ENCODE results near the gene ACTN4.
A peak's percentile ranks its signal among the peaks of the same experiment; 100 is the strongest.

ACTN4 gene

DNA sequence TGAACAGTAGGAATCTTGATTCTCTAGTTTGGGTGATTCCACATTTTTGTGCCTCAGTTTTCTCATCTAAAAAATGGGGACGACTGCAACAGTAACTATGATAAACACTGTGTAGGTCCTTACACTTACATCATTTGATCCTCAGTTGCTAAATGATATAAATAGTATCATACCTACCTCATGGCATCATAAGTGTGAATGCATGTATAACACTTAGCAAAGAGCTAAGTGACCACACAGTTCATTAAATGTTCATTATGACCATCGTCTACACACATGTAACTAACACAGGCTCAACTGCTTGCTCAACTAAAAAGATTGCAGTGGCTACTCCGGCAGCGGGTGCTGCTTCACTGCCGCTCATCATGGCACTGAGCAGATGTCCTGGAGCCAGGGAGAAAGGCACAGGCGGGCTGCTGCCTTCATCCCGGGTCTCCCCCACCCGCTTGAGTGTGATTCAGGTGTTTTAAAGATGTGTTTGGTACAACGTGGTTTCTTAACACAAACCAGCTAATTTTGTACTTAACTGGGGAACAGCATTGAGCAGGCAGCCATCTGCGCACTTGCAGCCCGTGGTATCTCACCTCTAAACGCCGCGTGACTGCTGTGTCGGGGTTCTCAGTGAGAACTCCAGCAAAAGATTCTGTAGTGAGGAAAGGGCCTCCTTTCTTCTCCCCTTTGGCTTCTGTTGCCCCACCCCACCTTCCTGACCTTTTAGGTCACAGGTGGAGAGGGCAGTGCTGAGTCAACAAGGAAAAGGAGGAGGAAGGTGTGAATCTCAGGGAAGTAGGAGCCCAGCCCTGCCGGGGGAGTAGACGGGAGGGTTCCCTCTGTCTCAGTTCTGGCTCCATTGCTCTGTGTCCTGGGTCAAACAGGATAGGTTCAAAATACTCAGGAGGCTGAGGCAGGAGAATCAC, 11.7 kb upstream of the ACTN4 start:
- DNase-seq (ENCODE audit: low read depth in 2 of 2) = no peak

DNA sequence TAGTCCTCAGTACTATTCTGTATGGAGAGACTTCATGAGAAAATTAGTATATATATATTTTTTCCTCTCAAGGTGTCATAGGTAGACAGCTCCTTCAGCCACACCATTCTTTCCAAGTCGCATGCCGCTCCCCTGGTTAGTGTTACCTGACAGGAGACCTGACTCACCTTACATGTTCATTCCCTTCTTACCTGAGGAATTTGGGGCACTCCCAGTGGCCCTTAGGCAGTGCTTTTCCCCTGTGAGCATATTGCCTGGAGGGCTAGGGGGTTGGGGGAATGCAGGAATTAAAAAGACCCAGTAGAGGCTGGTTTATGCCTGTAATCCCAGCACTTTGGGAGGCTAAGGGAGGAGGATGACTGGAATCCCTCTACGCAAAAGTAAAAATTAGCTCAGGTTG, 9.0 kb upstream of the ACTN4 start:
- DNase-seq (ENCODE audit: low read depth in 2 of 2) = no peak

DNA sequence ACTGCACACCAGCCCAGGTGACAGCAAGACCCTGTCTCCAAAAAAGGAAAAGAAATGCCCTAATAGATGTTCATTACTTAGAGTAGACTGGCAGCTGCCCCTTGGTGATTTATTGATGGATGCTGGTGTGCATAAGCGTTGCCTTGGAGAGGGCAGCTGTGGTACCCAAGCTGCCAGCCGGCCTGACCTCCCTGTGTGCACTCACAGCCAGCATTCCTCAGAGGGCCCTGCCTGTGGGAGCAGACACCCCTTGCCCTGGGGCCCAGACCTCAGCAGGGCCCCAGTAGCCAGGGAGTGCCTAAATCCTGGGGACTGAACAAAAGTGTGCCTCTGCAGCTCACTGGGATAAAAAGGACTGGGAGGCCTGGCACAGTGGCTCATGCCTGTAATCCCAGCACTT, 7.8 kb upstream of the ACTN4 start:
- no peak for DNase-seq (ENCODE audit: low read depth in 2 of 2)

DNA sequence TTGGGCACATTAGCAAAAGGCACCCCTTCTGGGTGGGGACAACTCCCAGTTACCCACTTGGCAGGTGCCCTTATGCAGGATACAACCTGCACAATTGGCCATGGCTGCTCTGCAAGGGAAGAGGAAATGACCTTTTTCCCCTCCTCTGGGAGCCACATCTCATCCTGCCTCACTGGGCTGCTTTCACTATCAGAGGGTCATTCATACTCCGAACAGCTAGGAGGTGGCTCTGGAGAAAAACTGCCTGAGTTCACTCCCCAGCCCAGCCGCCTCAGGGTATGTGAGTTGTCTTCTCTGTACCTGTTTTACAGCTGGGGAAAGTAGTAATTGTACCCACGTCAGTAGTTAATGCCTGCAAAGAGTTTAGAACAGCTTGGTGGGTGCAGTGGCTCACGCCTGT, 7.1 kb upstream of the ACTN4 start:
- no peak for DNase-seq (ENCODE audit: low read depth in 2 of 2)

DNA sequence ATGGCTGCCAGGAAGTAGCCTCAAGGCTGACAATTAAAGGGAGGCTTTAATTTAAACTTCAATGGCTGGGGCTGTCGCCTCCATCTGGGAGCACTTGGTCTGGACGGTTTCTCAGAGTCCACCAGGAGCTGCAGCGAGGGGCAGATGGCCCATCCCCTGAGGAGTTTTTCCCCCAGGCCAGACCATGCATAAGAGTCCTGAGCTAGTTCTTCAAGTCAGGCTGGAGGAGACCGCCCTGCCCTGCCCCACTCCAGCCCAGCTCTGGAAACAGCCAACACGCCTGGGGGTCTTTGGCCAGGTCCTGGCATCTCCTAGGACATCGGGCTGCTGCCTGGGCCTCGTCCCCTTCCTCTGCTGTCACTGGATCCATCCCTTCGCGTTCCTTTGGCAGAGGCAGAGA, 5.3 kb upstream of the ACTN4 start:
- DNase-seq (ENCODE audit: low read depth in 2 of 2) = no peak

DNA sequence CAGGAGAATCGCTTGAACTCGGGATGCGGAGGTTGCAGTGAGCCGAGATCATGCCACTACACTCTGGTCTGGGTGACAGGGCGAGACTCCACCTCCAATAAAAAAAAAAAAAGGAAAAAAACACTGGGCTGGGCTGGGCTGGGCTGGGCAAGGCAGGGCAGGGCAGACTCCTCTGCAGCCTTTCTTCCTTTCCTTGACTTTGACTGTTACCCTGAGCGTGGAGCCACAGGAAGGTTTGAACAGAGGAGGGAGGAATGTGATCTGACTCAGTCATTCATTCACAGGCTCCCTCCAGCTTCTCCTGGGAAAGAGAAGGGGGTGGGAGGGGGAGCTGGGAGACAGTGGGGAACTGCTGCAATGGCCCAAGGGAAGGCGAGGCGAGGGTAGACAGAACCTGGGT, 2.7 kb upstream of the ACTN4 start:
- no peak for DNase-seq (ENCODE audit: low read depth in 2 of 2)

DNA sequence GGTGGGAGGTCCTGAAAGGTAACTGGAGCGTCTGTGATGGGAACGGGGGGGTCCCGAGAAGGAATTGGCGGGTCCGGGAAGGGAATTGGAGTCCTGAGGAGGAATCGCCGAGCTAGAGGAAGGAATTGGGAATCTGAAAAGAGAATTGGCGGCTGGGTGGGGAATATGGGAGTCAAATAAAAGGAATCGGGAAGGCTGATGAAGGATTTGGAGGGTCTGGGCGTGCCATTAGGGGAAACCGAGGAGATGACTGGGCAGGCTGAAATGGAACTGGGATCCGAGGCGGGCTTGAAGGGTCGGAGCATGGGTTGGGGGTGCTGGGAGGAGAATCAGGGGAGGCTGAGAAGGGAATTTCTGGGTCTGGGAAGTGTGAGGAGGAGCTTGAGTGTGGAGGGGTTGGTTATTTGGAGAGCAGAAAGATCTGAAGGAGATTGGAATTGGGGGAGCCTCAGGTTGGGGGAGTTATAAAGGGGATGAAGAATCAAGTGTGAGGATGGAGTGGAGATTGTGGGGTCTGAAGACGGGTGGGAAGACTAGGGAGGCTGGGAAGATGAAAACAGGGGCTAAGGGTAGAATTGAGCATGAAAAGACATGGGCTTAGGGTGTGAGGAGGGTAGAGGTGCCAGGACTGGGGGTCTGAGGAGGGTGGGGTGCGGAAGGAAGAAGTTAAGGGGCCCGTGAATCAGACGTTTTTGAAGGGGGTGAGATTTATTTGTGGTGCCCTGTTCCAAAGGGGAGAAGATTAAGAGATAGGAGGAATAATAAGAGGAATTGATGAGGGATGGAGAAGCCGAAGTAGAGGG, 718 bp downstream of the ACTN4 start:
- no peak for DNase-seq (ENCODE audit: low read depth in 2 of 2)

DNA sequence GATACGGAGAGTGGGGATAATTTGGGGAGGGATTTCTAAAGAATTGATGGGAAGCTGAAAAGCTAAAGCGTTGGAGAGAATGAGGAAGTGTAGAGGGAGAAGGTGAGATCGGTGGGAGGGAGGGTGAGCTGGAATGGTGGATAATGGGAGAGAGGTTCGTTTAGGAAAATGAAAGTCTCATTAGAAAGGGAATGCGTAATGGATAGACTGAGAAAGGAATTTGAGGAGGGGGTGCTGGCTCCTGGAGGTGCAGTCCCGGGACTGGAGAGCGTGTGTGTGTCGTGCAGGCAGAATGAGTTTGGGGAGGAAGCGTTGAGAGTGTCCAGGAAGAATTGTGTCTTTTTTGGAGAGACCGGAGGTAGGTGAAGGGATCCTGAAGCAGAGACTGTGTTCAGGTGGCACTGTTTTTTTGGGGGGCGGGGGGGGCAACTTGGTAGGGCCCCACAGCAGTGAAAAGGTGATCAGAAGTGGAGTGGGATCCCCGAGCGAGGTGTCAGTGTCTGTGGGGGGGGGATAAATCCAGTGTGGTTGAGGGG, 1.4 kb downstream of the ACTN4 start:
- DNase-seq (ENCODE audit: low read depth in 2 of 2) = no peak

DNA sequence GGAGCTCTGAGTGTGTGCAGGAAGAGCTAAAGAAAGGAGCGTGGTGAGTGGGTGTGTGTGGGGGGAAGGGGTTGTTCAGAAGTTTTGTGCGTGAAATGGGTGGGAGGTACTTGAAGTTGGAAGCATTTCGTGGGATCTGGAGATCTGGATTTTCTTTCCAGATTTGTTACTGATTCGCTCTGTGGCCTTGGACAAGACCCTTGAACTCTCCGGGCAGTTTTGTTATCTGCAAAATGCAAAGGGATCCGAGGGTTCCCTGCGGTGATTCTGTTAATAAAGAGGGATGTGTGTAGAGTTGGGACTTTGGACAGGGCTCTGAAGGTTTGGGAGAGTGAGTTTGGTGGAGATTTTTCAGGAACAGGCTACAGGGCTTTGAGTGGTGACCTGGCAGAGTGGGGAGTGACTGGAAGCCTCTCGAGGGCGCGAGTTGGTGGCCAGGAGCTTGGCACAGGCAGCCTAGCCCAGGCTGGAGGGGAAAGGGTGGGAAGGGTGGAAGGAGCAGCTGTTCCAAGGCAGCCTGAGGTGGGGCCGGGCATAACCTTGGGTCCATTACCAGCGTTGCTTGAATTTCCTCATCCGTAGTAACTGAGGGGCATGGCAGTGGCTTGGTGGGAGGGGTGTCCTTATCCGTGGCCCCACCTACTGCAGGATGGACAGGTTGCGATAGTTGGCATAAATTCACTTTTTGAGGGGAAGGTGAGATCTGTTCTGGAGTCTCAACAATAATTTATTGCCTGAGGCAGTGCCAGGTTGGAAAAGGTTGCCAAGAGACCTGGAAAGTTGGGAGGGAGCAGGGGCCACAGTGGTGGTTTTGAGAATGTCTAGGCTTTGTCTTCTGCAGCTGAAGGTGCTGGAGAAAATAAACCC, 2.1 kb downstream of the ACTN4 start:
- no peak for DNase-seq (ENCODE audit: low read depth in 2 of 2)

DNA sequence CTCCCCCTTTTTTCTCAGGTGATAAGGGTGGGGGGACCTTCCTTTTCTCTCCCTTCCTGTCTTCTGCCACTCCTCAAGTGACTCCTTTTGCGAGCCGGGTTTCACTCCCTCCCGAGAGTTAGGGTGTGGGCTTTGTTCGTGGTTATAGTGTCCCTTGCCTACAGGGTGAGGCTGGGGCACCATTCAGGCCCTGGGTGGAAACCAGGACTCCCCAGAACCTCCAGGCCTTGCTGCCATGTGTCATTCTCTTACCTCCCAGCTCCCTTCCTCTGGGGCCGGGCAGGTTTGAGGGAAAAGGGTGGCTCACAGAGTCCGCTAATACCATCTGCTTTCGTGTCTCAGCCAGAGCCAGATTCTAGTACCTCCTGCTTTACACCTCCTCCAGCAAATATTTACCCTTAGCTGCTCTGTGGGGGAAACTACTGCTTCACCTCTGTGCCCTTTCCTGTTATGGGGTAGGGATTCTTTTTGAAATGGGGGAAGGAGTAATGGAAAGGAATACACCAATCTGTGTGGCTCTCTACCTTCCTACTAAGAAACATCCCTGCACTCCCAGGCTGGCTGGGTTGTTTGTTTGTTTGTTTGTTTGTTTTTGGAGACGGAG, 2.8 kb downstream of the ACTN4 start:
- DNase-seq (ENCODE audit: low read depth in 2 of 2) = no peak

DNA sequence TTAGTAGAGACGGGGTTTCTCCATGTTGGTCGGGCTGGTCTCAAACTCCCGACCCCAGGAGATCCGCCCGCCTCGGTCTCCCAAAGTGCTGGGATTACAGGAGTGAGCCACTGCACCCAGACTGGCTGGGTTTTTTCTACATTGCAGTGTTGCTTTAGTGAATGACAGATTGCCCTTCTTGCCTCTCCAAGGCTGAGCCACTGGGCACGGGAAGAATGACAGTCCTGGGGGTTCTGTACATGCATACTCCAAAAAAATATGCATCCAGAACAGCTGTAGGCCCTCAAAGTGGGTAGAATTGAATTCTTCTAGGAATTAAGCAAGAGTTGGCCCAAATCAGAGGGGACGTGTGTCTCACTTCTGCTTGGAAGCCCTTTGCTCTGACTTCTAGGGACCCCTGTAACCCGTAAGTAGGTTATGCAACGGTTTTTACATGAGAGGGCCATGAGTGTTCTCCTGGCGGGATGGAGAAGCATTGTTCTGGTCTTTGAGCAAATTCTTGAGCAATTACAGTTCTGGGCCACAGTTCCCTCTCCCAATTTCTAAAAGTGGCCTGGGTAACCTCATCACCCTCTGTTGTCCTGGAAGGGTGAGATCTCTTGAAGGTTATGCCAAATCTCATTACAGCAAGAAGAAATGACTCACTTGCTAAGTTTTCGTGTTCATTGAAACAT, 3.6 kb downstream of the ACTN4 start:
- no peak for DNase-seq (ENCODE audit: low read depth in 2 of 2)

DNA sequence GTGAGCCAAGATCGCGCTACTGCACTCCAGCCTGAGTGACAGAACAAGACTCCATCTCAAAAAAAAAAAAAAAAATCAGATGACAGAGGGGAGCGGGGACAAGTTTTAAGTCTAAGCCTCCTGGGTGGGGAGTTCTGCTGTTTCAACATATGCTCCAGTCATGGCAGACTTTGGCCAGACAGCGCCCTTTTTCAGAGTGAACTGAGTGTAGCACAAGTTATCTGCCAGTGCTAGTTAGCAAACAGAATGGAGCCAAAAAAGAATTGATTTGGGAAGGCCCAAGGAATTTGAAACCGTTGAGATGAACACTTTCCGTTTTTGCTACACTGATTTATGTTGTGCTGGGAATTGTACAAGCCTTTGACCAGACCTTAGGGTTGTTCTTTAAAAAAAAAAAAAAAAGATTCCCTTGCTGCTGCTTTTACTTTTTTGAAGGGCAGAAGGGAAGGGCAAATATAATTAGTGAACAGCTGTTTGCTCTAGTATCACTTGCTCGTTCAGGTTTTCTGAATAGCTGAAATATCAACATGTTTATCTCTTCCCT, 5.7 kb downstream of the ACTN4 start:
- DNase-seq (ENCODE audit: low read depth in 2 of 2) = no peak

DNA sequence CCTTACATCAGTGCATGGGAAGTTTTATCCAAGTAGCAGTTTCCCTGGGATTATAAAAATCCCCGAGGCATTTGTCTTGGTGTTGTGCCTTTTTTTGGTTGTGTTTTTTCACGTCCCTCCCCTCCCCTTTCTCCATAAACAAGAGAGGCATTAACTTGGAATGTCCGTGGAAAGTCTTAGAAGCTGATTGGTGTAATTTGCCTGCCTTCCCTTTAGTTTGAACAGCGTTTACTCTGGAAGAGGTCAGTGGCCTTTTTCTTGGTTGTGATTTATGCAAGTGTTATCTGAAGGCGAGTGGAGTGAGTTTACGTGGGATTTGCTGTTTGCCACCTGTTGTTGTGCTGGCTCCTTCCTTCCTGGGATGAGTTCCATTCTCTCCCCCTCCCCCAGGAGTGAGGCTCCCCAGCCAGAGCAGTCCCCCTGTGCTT, 7.2 kb downstream of the ACTN4 start:
- DNase-seq (ENCODE audit: low read depth in 2 of 2) = no peak

DNA sequence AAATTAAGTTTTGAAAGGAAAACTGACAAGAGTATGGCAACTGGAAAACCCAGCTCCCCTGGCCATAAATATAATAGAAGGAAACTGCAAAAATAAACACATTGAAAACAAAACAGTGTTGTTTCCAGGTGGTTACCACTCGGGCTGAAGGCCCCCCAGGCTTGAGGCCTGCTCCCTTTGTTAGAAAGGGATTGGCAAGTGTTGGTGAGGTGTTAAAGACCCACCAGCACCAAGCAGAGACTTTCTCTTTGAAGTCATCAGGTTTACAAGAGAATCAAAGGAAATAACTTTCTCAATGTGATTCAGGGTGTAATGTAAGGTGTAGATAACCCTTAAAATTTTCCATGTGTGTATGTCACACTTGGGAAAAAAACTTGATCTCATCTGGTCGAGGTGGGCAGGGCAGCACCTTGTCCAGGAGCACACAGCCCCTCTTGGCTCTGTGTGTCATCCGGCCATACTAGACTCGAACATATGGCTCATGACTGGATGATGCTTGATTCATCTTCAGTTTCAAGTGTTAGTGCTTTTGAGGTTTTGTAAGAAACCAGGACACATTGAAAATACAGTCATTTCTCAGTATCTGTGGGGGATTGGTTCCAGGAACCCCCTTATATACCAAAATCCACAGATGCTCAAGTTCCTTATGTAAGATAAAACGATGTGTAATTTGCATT, 7.8 kb downstream of the ACTN4 start:
- DNase-seq (ENCODE audit: low read depth in 2 of 2) = peak in 1 of 2 donors; percentile 10

DNA sequence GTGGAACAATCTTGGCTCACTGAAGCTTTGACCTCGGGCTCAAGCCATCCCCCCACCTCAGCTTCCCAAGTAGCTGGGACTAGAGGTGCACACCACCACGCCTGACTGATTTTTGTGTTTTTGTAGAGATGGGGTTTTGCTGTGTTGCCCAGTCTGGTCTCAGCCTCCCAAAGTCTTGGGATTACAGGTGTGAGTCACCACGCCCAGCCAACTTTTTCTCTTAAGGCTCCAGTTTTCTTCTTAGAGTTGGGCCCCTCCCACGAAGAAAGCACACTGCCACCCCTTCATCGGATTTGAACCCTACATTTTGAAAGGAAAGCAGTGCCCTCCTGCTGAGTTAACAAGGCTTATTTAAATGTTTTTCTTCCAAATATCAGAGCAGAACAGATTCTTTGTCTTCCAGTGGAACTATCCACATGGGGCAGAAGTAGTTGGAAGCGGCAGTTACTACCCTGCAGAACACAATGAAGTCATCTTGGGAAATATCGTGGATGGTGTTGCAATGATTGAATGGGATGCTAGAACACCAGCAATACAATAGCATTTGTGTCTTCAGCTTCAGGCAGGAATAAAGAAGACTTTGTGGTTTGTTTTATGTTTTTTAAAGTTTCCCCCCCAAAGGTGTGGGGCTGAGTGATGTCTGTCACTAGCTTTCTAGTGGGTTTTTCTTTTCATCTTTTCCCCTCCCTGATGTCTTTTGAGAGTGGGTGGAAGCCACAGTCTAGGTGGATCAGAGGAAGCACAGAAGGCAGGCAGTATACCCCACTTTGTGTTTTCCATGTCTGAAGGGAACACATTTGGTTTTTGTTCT, 8.9 kb downstream of the ACTN4 start:
- DNase-seq (ENCODE audit: low read depth in 2 of 2) = no peak

DNA sequence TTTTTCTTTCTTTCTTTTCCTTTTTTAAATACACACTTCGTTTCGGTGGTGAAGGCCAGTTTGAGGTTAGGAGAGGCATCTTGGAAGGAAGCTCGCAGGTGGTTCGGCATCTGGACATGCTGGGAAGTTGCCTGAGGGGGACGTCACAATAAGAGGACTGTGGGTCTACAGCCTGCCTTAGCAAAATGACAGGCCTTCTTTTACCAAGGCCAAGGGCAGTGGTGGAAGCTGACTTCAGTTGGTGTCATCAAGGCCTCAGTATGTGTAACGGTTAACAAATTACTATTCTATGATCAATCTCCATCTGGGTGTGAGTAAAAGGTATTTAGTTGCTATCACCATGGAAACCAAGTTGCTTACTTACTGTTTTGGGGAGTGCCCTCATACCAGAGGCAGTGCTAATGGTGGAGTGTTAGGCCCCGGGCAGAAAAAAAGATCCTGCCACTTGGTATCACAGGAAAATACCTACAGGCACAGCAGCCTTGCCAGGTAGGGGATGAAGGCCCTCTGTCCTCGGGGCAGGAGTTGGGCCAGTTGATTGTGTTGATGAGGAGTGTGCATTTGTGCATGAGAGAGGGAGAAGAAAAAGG, 10.3 kb downstream of the ACTN4 start:
- no peak for DNase-seq (ENCODE audit: low read depth in 2 of 2)

DNA sequence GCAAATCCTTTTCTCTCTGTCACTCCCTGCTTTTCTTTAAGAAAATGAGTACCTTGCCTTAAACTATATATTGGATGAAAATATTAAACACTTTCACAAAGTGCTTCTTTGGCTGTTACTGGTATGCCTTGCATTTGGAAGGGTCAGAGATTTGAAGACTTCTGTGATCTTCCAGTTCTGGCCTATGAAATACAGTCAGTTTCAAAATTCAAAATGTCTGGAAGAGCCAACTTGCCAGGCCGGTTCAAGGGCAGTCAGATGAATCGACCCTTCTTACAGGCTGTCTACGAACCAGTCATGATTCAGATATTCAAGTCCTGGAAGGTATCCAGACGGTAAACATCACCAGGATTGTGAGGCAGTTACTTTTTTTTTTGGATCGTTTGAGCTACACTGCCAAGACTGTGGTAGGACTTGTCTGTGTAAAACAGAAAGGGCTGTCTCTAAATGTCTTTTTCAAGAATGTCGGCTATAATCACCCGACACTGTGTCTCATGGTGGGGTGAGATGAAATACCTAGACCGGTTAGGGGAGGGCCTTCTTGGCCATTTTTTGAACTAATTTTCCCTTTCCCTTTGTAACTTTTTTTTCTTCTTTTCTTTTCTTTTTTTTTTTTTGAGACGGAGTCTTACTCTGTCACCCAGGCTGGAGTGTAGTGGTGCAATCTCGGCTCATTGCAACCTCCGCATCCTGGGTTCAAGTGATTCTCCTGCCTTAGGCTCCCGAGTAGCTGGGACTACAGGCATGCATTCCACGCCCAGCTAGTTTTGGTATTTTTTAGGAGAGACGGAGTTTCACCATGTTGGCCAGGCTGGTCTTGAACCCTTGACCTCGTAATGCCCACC, 11.2 kb downstream of the ACTN4 start:
- DNase-seq (ENCODE audit: low read depth in 2 of 2) = no peak

DNA sequence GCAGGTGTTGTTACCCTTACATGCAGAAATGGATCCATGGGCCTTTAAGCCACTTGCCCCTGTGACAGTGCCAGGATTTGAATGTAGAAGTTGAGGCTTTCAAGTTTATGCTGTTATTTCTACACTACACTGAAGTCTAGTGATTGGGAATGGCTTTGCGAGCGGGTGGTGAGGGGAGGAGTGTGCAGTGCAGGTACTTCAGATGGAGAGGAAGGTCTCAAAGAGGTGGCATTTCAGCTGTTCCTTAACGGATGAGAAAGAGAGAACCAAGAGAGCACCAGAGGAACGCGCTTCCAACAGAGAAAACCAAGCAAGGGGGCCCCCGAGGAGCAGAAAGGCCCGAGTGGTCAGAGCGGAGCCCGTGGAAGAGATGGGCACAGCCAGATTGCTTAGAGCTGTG, 13.3 kb downstream of the ACTN4 start:
- DNase-seq (ENCODE audit: low read depth in 2 of 2) = no peak
